IMR-90 (cell line): ENCODE data around the gene FAM83E.

ENCODE experiments used
- BHLHE40 ChIP-seq: fragments of 150-350 bp; IDR thresholded peaks from 2 replicates; pipeline ENCODE4 v1.6.1; 2016; ENCODE audit warnings: mild to moderate bottlenecking, low read depth, low read length
- CHD1 ChIP-seq: IDR thresholded peaks from 2 replicates; pipeline ENCODE4 v1.6.1; 2012; ENCODE audit warnings: low read depth, low read length, improper control_type of control experiment
- CTCF ChIP-seq: conservative IDR thresholded peaks from 2 replicates; pipeline ENCODE4 v1.5.1; 2012; ENCODE audit warnings: mild to moderate bottlenecking, low read depth, low read length, improper control_type of control experiment
- ELK1 ChIP-seq: fragments of 150-350 bp; IDR thresholded peaks from 2 replicates; pipeline ENCODE4 v1.6.1; 2016; ENCODE audit warnings: low read depth, mild to moderate bottlenecking, low read length, moderate library complexity, borderline replicate concordance
- MAFK ChIP-seq: IDR thresholded peaks from 2 replicates; pipeline ENCODE4 v1.6.1; 2012; ENCODE audit warnings: low read depth, low read length, improper control_type of control experiment
- MAZ ChIP-seq: IDR thresholded peaks from 2 replicates; pipeline ENCODE4 v1.6.1; 2012; ENCODE audit warnings: low read depth, mild to moderate bottlenecking, low read length, improper control_type of control experiment, moderate library complexity, borderline replicate concordance
- MXI1 ChIP-seq: IDR thresholded peaks from 2 replicates; pipeline ENCODE4 v1.6.1; 2012; ENCODE audit warnings: low read depth, mild to moderate bottlenecking, low read length, moderate library complexity, borderline replicate concordance
- POLR2A ChIP-seq: IDR thresholded peaks from 2 replicates; pipeline ENCODE4 v1.6.1; 2012; ENCODE audit warnings: mild to moderate bottlenecking, low read depth, low read length
- RAD21 ChIP-seq: IDR thresholded peaks from 2 replicates; pipeline ENCODE4 v1.6.1; 2012; ENCODE audit warnings: low read length, improper control_type of control experiment
- RCOR1 ChIP-seq: IDR thresholded peaks from 2 replicates; pipeline ENCODE4 v1.6.1; 2012; ENCODE audit warnings: mild to moderate bottlenecking, low read length, improper control_type of control experiment; ENCODE audit not compliant: insufficient replicate concordance
- RFX5 ChIP-seq: IDR thresholded peaks from 2 replicates; pipeline ENCODE4 v1.8.0; 2012; ENCODE audit warnings: low read depth, mild to moderate bottlenecking, low read length, moderate library complexity
- SMC3 ChIP-seq: fragments of 150-350 bp; IDR thresholded peaks from 2 replicates; pipeline ENCODE4 v1.6.1; 2016; ENCODE audit warnings: low read depth, mild to moderate bottlenecking, antibody characterized with exemption, low read length, moderate library complexity
- USF2 ChIP-seq: fragments of 150-350 bp; IDR thresholded peaks from 2 replicates; pipeline ENCODE4 v1.6.1; 2017; ENCODE audit warnings: mild to moderate bottlenecking, antibody characterized with exemption, low read length, low read depth

DNA sequence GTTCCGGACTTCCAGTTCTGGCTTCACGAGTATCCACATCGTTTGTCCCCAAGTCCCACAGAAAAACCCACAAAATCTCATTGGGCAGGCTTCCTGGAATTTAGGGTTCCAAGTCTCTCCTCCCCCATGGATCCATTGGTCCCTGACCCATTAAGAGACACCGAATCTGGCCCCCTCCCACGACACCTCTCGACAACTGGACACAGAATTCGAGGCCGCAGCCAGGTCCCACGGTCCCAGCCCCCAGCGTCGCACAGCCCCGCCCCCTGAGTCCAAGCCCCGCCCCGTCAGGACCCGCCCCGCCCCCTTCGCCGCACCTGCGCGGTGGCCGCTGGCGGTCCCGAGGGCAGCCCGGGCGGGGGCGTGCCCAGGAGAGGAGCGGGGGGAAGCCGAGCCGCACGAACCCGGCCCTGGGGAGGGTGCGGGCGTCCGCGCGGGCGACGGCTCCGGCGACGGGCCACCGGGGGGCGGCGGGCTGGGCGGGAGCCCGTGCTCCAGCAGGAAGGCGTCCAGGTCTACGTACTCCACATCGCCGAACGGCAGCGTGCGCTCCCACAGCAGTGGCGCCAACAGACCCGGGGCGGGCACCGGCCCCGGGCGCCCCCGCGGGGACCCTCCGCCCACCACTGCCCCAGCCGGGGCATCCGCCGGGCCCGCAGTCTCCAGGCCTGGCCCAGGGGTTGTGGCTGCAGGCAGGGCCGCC is 20.5 kb upstream of the FAM83E start:
- TF ChIP-seq CTCF (no peak), MAFK (no peak), POLR2A (no peak), MAZ (no peak; the same call in 1 of the 2 replicates), ELK1 (no peak), CHD1 (no peak), SMC3 (no peak), RFX5 (no peak), BHLHE40 (no peak), RAD21 (no peak), RCOR1 (no peak), USF2 (no peak), MXI1 (no peak)
